Activated T-cell treated with anti-CD3 and anti-CD28 coated beads for 24 hours (primary cell): ENCODE data around the gene REPS2.

Experiments
- DNase-seq: peaks from one replicate; pipeline ENCODE4 v3.0.0-alpha.2; 2020; ENCODE audit warnings: low read depth

The REPS2 gene

GRCh38 chrX:17005712-17006368, 59.4 kb downstream of the REPS2 start:
- DNase-seq, result no peak

DNA sequence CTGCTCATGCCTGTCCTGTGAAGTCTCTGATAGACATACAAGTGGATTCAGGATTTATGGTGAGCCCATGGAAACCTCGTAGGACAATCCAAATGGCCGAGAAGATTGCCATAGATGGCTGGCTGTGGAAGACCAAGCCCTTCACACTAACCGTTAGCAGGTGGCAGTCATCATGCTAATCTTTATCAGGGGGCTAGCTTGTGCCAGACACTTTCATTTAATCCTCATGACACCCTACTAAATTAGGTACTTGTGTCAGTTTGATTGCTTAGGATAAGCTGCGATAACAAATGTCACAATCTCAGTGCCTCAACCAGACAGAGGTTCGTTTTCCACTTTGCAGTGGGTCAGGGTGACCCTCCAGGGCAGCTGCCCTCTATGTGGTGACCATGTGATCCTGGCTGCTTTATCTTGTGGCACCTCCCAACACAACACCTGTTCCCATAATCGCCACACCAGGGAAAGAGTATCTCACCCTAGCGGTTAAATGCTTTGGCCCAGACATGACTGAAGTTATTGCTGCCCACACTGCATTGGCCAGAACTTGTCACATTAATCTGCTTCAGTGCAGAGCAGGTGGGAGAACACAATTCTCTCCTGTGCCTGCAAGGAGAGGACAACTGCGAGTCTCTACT, 60.8 kb downstream of the REPS2 start:
- no peak for DNase-seq

GRCh38 chrX:17009856-17010625, 63.6 kb downstream of the REPS2 start:
- DNase-seq, result no peak

DNA sequence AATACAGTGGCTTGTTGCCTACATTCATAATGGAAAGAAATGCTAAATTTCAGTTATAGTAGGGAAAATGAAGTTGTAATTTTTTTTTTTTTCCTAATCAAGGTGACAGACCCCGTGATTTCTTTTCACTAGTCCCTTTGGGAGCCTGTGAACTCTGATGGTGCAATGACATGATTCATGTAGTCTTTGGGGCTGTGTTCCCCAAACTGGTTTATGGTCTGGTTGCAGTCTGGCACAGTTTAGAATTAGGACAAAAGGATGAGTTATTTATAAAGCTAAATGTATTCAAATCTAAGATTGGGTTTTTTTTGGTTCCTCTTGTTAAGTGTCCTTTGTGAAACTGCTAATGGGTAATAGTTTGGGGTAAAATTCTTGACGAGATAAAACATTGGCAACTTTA, 66.0 kb downstream of the REPS2 start:
- DNase-seq, result no peak

DNA sequence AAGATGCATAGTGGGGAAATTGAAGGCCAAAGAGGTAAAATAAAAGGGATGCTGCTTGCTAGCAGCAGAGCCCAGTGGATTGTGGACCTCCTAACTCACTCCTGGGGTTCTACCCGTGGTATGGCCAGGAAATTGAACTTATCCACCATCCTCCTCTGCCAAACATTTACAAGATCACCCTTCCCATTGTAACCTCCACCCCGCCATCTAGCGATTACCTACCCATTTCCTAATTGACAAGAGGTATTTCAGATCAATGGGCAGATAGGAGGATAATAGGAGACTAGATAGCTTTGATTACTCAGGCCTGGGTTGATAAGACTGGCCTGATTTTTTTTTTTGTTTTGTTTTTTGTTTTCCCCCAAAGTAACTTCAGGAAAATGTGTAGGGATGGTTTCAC, 67.8 kb downstream of the REPS2 start:
- no peak for DNase-seq

DNA sequence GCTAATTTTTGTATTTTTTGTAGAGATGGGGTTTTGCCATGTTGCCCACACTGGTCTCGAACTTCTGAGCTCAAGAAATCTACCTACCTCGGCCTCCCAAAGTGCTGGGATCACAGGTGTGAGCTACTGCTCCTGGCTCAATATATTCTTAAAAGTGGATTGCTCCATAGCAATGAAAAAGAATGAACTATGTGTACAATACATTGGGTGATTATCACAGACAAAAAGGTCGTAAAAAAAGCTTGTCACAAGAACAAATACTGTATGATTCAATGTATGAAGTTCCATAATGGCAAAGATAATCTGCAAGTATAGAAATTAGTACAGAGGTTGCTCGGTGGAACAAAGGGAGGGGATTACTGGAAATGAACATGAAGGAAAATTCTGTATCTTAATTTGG, 70.7 kb downstream of the REPS2 start:
- DNase-seq, result no peak

GRCh38 chrX:17020356-17020755, 73.9 kb downstream of the REPS2 start:
- no peak for DNase-seq

DNA sequence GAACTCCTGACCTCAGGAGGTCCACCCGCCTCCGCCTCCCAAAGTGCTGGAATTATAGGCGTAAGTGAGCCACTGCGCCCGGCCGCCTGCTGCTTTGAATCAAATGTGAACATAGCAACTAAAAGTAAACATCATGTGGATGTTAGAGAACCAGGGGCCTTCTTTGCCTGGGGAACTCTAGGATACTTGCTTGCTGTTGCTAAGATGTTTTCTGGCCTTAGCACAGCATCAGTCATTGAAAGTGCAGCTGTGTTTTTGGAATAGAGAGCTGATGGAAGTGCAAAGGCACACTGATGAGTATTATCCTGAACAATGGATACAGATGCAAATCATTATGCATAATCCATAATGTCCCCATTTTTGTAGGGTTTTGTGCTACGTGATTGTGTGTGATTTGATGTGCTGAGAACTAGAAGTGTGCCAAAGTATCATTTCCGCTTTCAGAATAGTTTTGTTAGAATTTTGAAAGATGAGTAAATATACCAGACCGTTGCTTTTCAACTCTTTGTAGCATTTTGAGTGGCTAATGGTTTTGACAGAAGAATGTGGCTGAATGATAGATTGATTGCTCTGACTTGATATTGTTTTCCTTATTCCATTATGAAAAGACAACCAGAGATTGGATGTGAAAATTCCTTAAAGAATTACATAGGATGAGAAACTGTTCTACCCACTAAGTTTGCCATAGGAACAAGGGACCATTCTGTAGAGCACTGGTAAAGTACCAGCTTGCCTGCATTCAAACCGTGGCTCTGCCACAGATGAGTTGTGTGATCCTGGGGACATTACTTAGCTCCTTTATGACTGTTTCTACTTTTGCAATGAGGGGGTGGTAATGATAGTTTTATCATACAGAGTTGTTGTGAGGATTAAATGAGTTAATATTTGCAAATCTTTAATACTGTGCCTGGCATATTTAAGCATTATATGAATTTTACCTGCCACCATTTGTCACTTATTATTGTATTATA, 74.7 kb downstream of the REPS2 start:
- DNase-seq, result no peak

- no peak for DNase-seq
Observed at GRCh38 chrX:17021851-17022604, 75.6 kb downstream of the REPS2 start.

DNA sequence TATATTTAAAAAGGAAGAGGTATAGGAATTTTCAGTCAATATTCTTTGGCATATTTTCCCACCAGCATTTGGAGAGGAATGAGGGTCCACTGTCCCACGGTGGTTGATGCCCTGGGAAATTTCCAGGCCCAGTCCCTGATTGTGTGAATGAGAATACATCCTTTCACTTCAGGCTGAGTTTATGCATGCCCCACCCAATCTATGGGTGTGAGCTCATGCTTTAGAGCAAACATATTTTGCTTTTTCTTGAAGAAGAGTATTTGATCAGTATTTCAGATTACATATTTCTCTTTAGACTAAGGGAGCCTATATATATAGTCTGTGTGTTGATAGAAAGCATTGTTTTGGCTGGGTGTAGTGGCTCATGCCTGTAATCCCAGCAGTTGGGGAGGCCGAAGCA, 77.2 kb downstream of the REPS2 start:
- DNase-seq, result no peak

DNA sequence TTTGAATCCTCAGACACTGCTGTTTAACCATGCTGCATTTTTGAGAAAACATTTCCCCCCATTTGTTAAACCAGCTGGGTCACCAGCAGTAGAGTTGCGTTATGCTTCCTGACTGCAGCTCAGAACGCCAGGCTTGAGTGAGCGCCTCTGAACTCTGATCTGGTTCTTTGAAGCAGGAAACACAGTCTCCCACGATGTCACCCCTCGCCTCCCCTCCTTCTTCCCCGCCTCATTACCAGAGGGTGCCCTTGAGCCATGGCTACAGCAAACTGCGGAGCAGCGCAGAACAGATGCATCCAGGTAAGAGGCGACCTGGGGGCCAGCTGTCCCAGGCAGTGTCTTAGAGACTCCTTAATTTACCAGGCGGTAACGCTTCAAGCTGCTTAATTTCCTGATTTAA, 78.4 kb downstream of the REPS2 start:
- DNase-seq, result no peak

DNA sequence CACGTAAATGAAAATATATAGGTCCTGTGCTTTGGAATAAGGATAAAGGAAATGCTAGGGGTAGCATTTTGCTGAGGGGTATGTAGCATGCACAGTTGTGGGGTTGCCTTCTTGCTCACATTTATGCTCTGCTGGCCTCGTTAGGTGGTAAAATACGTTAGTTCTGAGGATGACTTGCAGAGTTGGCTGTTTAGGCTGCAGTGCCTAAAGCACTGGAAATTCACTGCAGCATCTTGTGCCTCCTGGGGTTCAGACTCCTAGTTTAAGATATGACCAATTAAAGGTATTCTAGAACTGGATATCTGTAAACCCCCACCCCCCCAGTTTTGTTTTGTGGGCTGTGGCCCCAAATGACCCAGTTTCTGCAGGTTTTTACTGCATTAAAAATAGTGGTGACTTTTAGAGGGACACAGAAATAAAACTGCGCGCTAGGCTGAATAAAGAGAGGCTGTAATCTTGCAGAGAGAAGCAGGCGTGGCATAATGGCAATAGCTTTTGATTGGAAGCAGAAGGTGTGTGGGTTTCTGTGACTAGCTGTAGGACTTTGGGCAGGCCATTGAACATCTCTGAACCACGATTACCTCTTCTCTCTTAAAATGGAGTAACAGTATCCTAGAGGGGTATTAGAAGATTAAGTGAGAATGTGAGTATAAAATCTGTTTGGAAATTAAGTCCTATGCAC, 79.3 kb downstream of the REPS2 start:
- no peak for DNase-seq

GRCh38 chrX:17027931-17028330, 81.5 kb downstream of the REPS2 start:
- no peak for DNase-seq

DNA sequence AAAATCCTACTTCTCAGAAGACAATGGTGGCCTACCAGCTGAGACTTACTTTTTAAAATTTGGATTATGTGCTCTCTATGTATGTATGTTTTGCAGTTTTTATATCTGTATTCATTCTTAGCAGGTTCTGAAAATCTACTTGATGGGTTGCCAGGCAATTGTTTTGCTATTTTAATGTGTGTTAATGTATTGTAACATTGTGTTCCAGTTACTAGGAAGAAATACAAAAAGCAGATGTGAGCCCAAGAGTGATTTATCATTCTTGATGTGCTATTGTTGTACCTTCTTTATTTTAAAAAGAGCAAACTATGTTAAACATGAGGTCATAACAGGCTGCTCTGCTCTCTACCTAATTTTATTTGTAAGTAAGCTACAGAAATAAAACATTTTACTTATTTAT, 81.9 kb downstream of the REPS2 start:
- no peak for DNase-seq

GRCh38 chrX:17030092-17030491, 83.6 kb downstream of the REPS2 start:
- no peak for DNase-seq

DNA sequence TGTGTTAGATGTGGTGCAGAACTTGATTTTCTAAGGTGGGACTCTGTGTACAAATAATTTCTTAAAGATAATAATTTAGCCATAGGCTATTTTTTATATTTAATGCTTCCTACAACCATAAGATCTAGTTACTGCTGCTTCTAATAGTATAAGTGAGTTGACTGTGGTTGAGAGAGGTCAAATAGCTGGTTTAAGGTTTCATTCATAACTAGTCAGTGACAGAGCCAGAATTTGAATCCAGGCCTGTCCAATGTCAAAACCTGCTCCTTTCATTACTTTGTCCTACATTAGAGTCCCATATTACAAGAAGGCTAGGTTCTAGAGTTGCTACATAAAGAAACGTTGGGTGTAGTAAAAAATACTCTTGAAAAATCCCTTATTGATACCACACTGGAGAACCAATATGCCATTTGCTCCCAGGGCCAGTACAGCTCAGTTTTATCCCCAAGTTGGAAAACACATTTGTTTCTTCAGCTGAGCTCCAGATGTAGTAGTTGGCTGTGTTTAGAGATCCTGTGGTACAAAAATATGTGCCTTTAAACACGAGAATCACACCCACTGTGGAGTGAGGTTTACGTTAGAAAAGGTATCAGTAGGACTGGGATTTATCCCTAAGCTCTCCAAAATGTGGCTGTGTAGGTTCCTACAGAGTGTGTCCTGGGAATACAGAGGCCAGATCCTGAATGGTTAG, 84.3 kb downstream of the REPS2 start:
- DNase-seq, result no peak

DNA sequence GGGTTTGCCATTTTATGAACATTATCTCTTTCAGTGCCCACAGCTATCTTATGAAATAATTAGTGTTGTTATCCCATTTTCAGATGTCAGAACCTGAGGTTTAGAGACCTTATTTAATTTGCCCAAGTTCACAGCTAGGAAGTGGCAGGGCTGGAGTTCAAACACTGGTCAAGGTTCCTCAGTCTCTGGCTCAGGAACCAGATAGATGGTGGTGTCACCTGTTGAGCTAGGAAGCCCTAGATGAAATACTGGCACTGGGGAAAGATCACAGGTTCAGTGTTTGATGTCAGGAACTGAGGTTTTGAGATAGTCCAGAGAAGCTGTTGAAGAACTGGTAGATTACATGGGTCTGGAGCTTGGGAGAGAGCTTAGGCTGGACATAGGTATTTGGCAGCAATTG, 85.4 kb downstream of the REPS2 start:
- DNase-seq, result no peak

GRCh38 chrX:17032351-17032750, 85.9 kb downstream of the REPS2 start:
- DNase-seq, result no peak

DNA sequence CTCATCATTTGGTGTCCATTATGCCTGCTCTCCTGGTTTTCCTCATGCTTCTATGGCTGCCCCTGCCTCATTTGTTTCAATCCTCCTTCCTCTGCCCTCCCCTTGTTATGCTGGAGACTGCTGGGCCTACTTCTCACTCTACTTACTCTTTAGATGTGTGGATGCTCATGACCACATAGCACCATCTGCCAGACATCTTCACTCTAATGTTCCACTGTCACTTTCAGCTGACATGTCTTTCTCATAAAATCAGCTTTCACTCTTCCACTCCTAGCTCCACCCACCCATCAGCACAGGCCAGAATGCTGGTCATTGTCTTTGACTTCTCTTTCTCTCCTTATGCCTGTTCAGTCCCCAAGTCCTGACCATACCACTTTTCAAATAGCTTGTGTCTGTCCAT, 86.8 kb downstream of the REPS2 start:
- DNase-seq, result no peak

DNA sequence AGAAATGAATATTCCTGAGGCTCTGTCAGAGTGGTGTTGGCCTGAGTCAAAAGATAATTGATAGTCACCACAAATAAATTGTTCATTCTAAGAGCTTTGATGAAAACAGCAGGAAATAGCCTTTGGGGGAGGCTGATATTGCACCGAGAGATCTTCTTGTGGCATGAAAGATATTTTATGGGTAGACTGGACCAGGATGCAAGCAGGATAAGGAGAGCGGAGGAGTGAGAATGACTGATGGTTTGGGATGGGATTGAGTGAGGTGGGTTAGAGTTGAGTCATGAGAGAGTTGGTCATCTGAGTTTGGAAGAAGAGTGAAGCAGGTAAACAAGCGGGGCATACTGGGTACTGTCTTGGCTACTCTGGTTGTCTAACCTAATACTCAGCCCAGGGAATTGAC, 88.7 kb downstream of the REPS2 start:
- no peak for DNase-seq
